Stimulated activated CD4-positive, alpha-beta T cell treated with anti-CD3 and anti-CD28 coated beads, Interleukin-1b, Interleukin-23, amount 100 ng/mL, for 48 hours (primary cell): ENCODE results near the gene RAB40A.
"Not testable (repeated sequence)": the region's sequence is repeated elsewhere in the genome, so short reads cannot be mapped to it uniquely, and the experiment has no call there.

Experiments used
- DNase-seq: peaks from one replicate; pipeline ENCODE4 v3.0.0-alpha.2; 2020

The RAB40A gene

GRCh38 chrX:103520386-103520785 lies 1.1 kb upstream of the RAB40A start:
- DNase-seq = no peak

- DNase-seq = no peak
Observed at GRCh38 chrX:103518571-103518970, 718 bp downstream of the RAB40A start.

- no peak for DNase-seq
Observed at GRCh38 chrX:103517246-103517645, 2.0 kb downstream of the RAB40A start.

- DNase-seq = no peak
Observed at GRCh38 chrX:103513476-103514108, 5.7 kb downstream of the RAB40A start.

- no peak for DNase-seq
Observed at GRCh38 chrX:103513067-103513466, 6.2 kb downstream of the RAB40A start.

GRCh38 chrX:103510031-103510430 lies 9.3 kb downstream of the RAB40A start:
- no peak for DNase-seq

GRCh38 chrX:103503853-103504207 lies 15.5 kb downstream of the RAB40A start:
- DNase-seq = no peak

- DNase-seq = no peak
Observed at GRCh38 chrX:103503163-103503852, 16.0 kb downstream of the RAB40A start.

GRCh38 chrX:103498786-103499185 lies 20.5 kb downstream of the RAB40A start:
- no peak for DNase-seq

GRCh38 chrX:103495786-103496185 lies 23.5 kb downstream of the RAB40A start:
- no peak for DNase-seq

GRCh38 chrX:103493578-103493977 lies 25.7 kb downstream of the RAB40A start:
- DNase-seq = not testable (repeated sequence)

- peak; percentile 12 for DNase-seq
Observed at GRCh38 chrX:103489733-103490132, 29.6 kb downstream of the RAB40A start.

GRCh38 chrX:103488794-103489193 lies 30.5 kb downstream of the RAB40A start:
- no peak for DNase-seq

- DNase-seq = no peak
Observed at GRCh38 chrX:103488332-103488731, 31.0 kb downstream of the RAB40A start.

- no peak for DNase-seq
Observed at GRCh38 chrX:103483720-103484119, 35.6 kb downstream of the RAB40A start.

GRCh38 chrX:103480526-103480925 lies 38.8 kb downstream of the RAB40A start:
- no peak for DNase-seq

- DNase-seq = no peak
Observed at GRCh38 chrX:103477496-103477895, 41.8 kb downstream of the RAB40A start.

- no peak for DNase-seq
Observed at GRCh38 chrX:103475381-103475780, 43.9 kb downstream of the RAB40A start.

- DNase-seq = not testable (repeated sequence)
Observed at GRCh38 chrX:103469977-103470376, 49.3 kb downstream of the RAB40A start.

GRCh38 chrX:103467887-103468286 lies 51.4 kb downstream of the RAB40A start:
- no peak for DNase-seq

- no peak for DNase-seq
Observed at GRCh38 chrX:103467156-103467555, 52.1 kb downstream of the RAB40A start.

- peak; percentile 60 for DNase-seq
Observed at GRCh38 chrX:103464774-103465117, 54.5 kb downstream of the RAB40A start.

- no peak for DNase-seq
Observed at GRCh38 chrX:103464072-103464773, 55.1 kb downstream of the RAB40A start.

- DNase-seq = no peak
Observed at GRCh38 chrX:103461156-103461555, 58.1 kb downstream of the RAB40A start.
